ENCODE results near the gene C12orf57.

DNA sequence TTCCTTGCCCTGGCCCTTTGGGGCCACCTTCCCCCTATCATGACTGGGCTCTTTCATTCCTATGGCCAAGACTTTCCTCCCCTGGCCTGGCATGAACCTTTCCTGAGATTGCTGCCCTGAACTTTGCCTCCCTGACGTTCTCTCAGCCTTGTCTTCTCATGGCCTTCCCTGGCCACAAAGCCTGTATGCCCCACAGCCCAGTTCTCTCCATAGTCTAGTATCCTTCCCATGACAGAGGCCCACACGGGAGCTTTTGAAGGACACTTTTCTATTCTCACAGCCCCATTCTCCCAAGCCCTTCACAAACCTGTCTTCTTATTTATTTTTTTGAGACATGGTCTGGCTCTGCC lies 4.7 kb upstream of the C12orf57 start:
- no peak for TF ChIP-seq POLR2AphosphoS5 (IDR thresholded peaks at IDR 0.05)
- TF ChIP-seq, protein P1, sequence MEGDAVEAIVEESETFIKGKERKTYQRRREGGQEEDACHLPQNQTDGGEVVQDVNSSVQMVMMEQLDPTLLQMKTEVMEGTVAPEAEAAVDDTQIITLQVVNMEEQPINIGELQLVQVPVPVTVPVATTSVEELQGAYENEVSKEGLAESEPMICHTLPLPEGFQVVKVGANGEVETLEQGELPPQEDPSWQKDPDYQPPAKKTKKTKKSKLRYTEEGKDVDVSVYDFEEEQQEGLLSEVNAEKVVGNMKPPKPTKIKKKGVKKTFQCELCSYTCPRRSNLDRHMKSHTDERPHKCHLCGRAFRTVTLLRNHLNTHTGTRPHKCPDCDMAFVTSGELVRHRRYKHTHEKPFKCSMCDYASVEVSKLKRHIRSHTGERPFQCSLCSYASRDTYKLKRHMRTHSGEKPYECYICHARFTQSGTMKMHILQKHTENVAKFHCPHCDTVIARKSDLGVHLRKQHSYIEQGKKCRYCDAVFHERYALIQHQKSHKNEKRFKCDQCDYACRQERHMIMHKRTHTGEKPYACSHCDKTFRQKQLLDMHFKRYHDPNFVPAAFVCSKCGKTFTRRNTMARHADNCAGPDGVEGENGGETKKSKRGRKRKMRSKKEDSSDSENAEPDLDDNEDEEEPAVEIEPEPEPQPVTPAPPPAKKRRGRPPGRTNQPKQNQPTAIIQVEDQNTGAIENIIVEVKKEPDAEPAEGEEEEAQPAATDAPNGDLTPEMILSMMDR (IDR thresholded peaks at IDR 0.05) = no peak
- no peak for TF ChIP-seq POLR2A (IDR thresholded peaks at IDR 0.05)
